Immature natural killer cell (primary cell): ENCODE data around the gene PRR9. TPM values are rescaled to one million over a fixed set of nuclear protein-coding genes. Genes with fewer than 3 reads are reported as not detected.

Source experiments
- DNase-seq, 3 donors: peaks; one replicate each; pipeline ENCODE4 v3.0.0; 2022; ENCODE audit warnings: mixed read lengths in 1 of 3
- H3K27ac Mint-ChIP-seq, 6 donors: one replicate each; pipeline ENCODE4 v1.8.0; 2020; ENCODE audit warnings: mixed read lengths in 6 of 6, mild to moderate bottlenecking in 5 of 6, inconsistent platforms in 4 of 6, moderate library complexity in 3 of 6
- H3K27me3 Mint-ChIP-seq, 3 donors: one replicate each; pipeline ENCODE4 v1.8.0; 2020 to 2021; ENCODE audit warnings: low read depth in 3 of 3, mild to moderate bottlenecking in 3 of 3, mixed read lengths in 3 of 3, moderate library complexity in 3 of 3, inconsistent platforms in 1 of 3
- H3K36me3 Mint-ChIP-seq, 3 donors: one replicate each; pipeline ENCODE4 v1.8.0; 2020; ENCODE audit warnings: mixed read lengths in 3 of 3, inconsistent platforms in 2 of 3, mild to moderate bottlenecking in 2 of 3
- H3K4me1 Mint-ChIP-seq, 2 donors: one replicate each; pipeline ENCODE4 v1.8.0; 2020; ENCODE audit warnings: inconsistent platforms in 2 of 2, mild to moderate bottlenecking in 2 of 2, mixed read lengths in 2 of 2, moderate library complexity in 1 of 2
- H3K4me3 Mint-ChIP-seq, 5 donors: one replicate each; pipeline ENCODE4 v1.8.0; 2020; ENCODE audit warnings: mild to moderate bottlenecking in 5 of 5, mixed read lengths in 5 of 5, inconsistent platforms in 3 of 5, moderate library complexity in 3 of 5
- H3K9me3 Mint-ChIP-seq, 6 donors: one replicate each; pipeline ENCODE4 v1.8.0; 2020; ENCODE audit warnings: mild to moderate bottlenecking in 6 of 6, mixed read lengths in 6 of 6, inconsistent platforms in 4 of 6, moderate library complexity in 3 of 6
- polyA plus RNA-seq, 3 donors: library from polyadenylated mRNA; unstranded; fragments of 300-500 nt; fragmentation: Illumina TruSeq; gene quantifications; one replicate each; pipeline ENCODE4 v1.2.3, GENCODE V29; 2021

PRR9 gene
- polyA plus RNA-seq, 3 donors from 2014 or later, result not detected

DNA sequence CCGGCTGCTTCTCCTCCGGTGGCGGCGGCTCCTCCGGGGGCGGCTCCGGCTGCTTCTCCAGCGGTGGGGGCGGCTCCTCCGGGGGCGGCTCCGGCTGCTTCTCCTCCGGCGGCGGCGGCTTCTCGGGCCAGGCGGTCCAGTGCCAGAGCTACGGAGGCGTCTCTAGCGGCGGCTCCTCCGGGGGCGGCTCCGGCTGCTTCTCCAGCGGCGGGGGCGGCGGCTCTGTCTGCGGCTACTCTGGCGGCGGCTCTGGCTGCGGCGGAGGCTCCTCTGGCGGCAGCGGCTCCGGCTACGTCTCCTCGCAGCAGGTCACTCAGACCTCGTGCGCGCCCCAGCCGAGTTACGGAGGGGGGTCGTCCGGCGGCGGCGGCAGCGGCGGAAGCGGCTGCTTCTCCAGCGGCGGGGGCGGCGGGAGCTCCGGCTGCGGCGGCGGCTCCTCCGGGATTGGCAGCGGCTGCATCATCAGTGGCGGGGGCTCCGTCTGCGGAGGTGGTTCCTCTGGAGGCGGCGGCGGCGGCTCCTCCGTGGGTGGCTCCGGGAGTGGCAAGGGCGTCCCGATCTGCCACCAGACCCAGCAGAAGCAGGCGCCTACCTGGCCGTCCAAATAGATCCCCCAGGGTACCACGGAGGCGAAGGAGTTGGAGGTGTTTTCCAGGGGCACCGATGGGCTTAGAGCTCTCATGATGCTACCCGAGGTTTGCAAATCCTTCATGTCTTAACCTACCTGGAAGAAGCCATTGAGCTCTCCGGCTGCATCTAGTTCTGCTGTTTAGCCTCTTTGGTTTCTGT lies 44.1 kb downstream of the PRR9 start:
- Mint-ChIP-seq H3K9me3 (no peaks in the 10 kb centered on the region), H3K4me3 (peak overlapping the region; percentile 58 to 86 (median 71)), H3K27me3 (peaks cover 15 to 45% (median 17%) of the 10 kb centered on the region in 3 donors), H3K4me1 (peaks cover 24 to 31% of the 10 kb centered on the region in 2 donors), H3K36me3 (no peaks in the 10 kb centered on the region), H3K27ac (no peak overlapping the region)
- peak; percentile 10 to 16 (median 16) for DNase-seq

DNA sequence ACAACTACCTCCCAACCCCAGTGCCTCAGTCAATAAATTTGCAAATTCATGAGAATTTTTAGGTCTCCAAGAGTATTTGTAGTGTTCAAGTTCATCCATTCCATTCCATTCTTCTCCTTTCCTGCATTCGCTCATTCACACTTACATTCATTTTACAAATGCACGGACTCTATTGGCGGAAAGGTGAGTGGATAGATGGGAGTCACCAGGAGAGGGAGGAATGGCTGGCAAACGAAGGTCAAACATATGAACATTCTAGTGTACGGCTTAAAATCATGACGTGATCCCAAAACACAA lies 44.6 kb downstream of the PRR9 start:
- peaks cover 24 to 31% of the 10 kb centered on the region in 2 donors for H3K4me1 Mint-ChIP-seq
- H3K36me3 Mint-ChIP-seq, result no peaks in the 10 kb centered on the region
- H3K4me3 Mint-ChIP-seq, result peak overlapping the region; percentile 58 to 86 (median 71)
- H3K27me3 Mint-ChIP-seq, result peaks cover 17 to 45% (median 17%) of the 10 kb centered on the region in 3 donors
- DNase-seq, result no peak
- no peaks in the 10 kb centered on the region for H3K9me3 Mint-ChIP-seq
- H3K27ac Mint-ChIP-seq, result no peak overlapping the region

DNA sequence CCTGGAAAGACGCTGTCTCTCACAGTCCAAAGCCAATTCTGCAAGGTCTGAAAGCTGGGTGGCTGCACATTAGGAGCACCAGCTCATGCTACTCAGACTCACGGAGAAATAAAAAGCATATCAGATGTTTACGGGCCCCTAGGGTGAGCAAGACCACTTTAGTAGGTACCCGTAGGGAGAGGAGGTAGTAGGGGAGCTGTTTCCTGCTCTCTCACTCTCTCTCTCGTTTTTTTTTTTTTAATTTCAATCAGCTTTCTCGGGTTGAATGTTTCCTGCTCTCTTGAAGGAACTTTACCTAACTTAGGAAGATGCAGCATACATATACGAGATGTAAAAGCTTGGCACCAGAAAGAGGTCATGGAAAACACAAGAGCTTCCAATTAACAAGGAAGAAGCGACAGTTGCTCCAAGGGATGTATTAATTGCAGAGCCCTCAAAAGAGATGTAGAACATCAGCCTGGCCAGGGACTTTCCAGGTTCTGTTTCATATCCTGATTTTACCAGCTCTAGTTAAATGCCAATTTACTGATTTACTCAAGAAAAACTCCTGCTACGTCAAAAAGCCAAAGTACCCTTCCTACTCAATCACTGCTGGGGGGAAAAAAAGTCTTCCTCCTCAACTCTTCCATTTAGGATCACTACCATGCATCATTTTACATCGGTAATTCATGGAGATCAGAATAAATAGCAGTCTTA lies 45.2 kb downstream of the PRR9 start:
- H3K36me3 Mint-ChIP-seq, result no peaks in the 10 kb centered on the region
- H3K9me3 Mint-ChIP-seq, result no peaks in the 10 kb centered on the region
- peaks cover 17 to 42% (median 17%) of the 10 kb centered on the region in 3 donors for H3K27me3 Mint-ChIP-seq
- H3K4me3 Mint-ChIP-seq, result peak overlapping the region; percentile 58 to 86 (median 71)
- H3K4me1 Mint-ChIP-seq, result peaks cover 24 to 31% of the 10 kb centered on the region in 2 donors
- no peak for DNase-seq
- no peak overlapping the region for H3K27ac Mint-ChIP-seq

DNA sequence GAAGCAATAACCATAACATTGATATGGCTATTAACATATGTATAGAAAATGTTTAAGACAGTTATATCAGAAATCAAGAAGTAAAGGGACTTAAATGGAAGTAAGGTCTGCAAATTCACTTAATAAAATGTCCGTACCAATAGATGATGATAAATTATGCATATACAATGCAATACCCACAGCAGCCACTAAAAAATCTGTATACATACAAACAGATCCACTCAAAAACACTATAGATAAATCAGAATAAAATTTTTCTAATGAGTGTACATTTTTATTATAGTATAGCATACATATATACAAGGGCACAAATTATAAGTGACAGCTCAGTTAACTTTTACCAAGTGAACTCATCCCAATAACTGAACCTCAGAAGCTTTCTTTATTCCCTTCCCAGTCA lies 48.1 kb downstream of the PRR9 start:
- H3K27ac Mint-ChIP-seq, result no peak overlapping the region
- no peak for DNase-seq
- H3K27me3 Mint-ChIP-seq, result peaks cover 14 to 44% (median 21%) of the 10 kb centered on the region in 3 donors
- H3K36me3 Mint-ChIP-seq, result no peaks in the 10 kb centered on the region
- H3K9me3 Mint-ChIP-seq, result no peaks in the 10 kb centered on the region
- H3K4me3 Mint-ChIP-seq, result no peak overlapping the region
- peaks cover 19 to 23% of the 10 kb centered on the region in 2 donors for H3K4me1 Mint-ChIP-seq

Other genes with a start within 250 kb of the PRR9 start
- gene SPRR4, start 246.9 kb upstream of the PRR9 start, polyA plus RNA-seq, result not detected
- not detected for gene SPRR1A, start 233.5 kb upstream of the PRR9 start, polyA plus RNA-seq
- not detected for gene SPRR3, start 215.8 kb upstream of the PRR9 start, polyA plus RNA-seq
- gene SPRR1B, start 186.4 kb upstream of the PRR9 start, polyA plus RNA-seq, result not detected
- not detected for gene SPRR2D, start 176.5 kb upstream of the PRR9 start, polyA plus RNA-seq
- gene SPRR2A, start 160.1 kb upstream of the PRR9 start, polyA plus RNA-seq, result not detected
- gene SPRR2B, start 146.0 kb upstream of the PRR9 start, polyA plus RNA-seq, result not detected
- not detected for gene SPRR2E, start 123.1 kb upstream of the PRR9 start, polyA plus RNA-seq
- gene SPRR2F, start 104.1 kb upstream of the PRR9 start, polyA plus RNA-seq, result not detected
- not detected for gene SPRR2G, start 66.7 kb upstream of the PRR9 start, polyA plus RNA-seq
- not detected for gene LELP1, start 14.2 kb upstream of the PRR9 start, polyA plus RNA-seq
- gene LORICRIN, start 42.1 kb downstream of the PRR9 start, polyA plus RNA-seq, result not detected
- not detected for gene PGLYRP3, start 95.4 kb downstream of the PRR9 start, polyA plus RNA-seq
- gene PGLYRP4, start 131.3 kb downstream of the PRR9 start, polyA plus RNA-seq, result not detected
- gene S100A9, start 140.3 kb downstream of the PRR9 start, polyA plus RNA-seq, result 100 to 1,000 TPM in 1 of 3 donors, 10 to 100 TPM in 2; 38.1 to 109 (median 86.0) TPM
- 1 to 10 TPM in 2 of 3 donors, under 1 TPM in 1; 0.87 to 3.8 (median 2.6) TPM for gene S100A12, start 158.0 kb downstream of the PRR9 start, polyA plus RNA-seq
- gene S100A8, start 173.5 kb downstream of the PRR9 start, polyA plus RNA-seq, result 10 to 100 TPM; 20.3 to 43.5 (median 40.3) TPM
- not detected for gene S100A7A, start 198.9 kb downstream of the PRR9 start, polyA plus RNA-seq
- gene S100A7, start 243.1 kb downstream of the PRR9 start, polyA plus RNA-seq, result not detected